DOHH2 (cell line): ENCODE results near the gene MAP3K20.
"Not testable (repeated sequence)": the region's sequence is repeated elsewhere in the genome, so short reads cannot be mapped to it uniquely, and the experiment has no call there.

Experiments used
- H3F3A ChIP-seq: fragments of 200-600 bp; sonication (generic), shearing (Covaris generic); 2 replicates; pipeline ENCODE4 v1.6.0; 2016; ENCODE audit warnings: antibody characterized with exemption, mild to moderate bottlenecking; ENCODE audit not compliant: control insufficient read depth, insufficient read depth
- H3K27ac ChIP-seq: fragments of 200-600 bp; sonication (generic); 2 replicates; pipeline ENCODE4 v1.5.1; 2014; ENCODE audit warnings: low read depth, mild to moderate bottlenecking, low read length, moderate library complexity
- H3K27me3 ChIP-seq: fragments of 200-600 bp; sonication (generic); 2 replicates; pipeline ENCODE4 v1.6.1; 2014; ENCODE audit warnings: mild to moderate bottlenecking, low read length, mixed read lengths; ENCODE audit not compliant: control insufficient read depth
- H3K36me3 ChIP-seq: fragments of 200-600 bp; sonication (generic); 2 replicates; pipeline ENCODE4 v1.6.1; 2014; ENCODE audit warnings: mild to moderate bottlenecking, low read length, moderate library complexity, mixed read lengths; ENCODE audit not compliant: control insufficient read depth
- H3K4me1 ChIP-seq: fragments of 200-600 bp; sonication (generic); 2 replicates; pipeline ENCODE4 v1.6.1; 2014; ENCODE audit warnings: mild to moderate bottlenecking, low read length, mixed read lengths; ENCODE audit not compliant: control insufficient read depth
- H3K4me2 ChIP-seq: fragments of 200-600 bp; sonication (generic); 2 replicates; pipeline ENCODE4 v1.6.0; 2014; ENCODE audit warnings: mild to moderate bottlenecking, low read length, moderate library complexity
- H3K4me3 ChIP-seq: fragments of 200-600 bp; sonication (generic); 2 replicates; pipeline ENCODE4 v1.5.1; 2014; ENCODE audit warnings: mild to moderate bottlenecking, low read length, mixed read lengths
- H3K79me2 ChIP-seq: fragments of 200-600 bp; sonication (generic); 2 replicates; pipeline ENCODE4 v1.6.1; 2014; ENCODE audit warnings: mild to moderate bottlenecking, low read length, mixed read lengths; ENCODE audit not compliant: control insufficient read depth
- H3K9me2 ChIP-seq: fragments of 200-600 bp; sonication (generic); replicated peaks from 2 replicates; pipeline ENCODE4 v1.6.1; 2014; ENCODE audit warnings: mild to moderate bottlenecking, low read length, mixed read lengths; ENCODE audit not compliant: control insufficient read depth
- H3K9me3 ChIP-seq: fragments of 200-600 bp; sonication (generic); 2 replicates; pipeline ENCODE4 v1.6.1; 2014; ENCODE audit warnings: antibody characterized with exemption, low read length, mixed read lengths; ENCODE audit not compliant: control insufficient read depth, insufficient read depth
- H4K20me1 ChIP-seq: fragments of 200-600 bp; sonication (generic); 2 replicates; pipeline ENCODE4 v1.6.0; 2014; ENCODE audit warnings: low read depth, mild to moderate bottlenecking, antibody characterized with exemption, low read length, moderate library complexity; ENCODE audit not compliant: control insufficient read depth, insufficient read depth
- CTCF ChIP-seq: fragments of 200-600 bp; sonication (generic); IDR thresholded peaks from one replicate; pipeline ENCODE4 v1.5.1; 2014; ENCODE audit warnings: antibody characterized with exemption, mild to moderate bottlenecking, low read depth, low read length; ENCODE audit not compliant: poor library complexity, severe bottlenecking
- EZH2phosphoT487 ChIP-seq: fragments of 200-600 bp; sonication (generic); IDR thresholded peaks from 2 replicates; pipeline ENCODE4 v1.6.1; 2017; ENCODE audit warnings: borderline replicate concordance, mild to moderate bottlenecking, antibody characterized with exemption, low read length, moderate library complexity, mixed read lengths

Gene MAP3K20

GRCh38 chr2:173091910-173092309 lies 16.3 kb downstream of the MAP3K20 start:
- H4K20me1 ChIP-seq: no peaks in the 10 kb centered on the region
- H3K4me1 ChIP-seq: no peaks in the 10 kb centered on the region
- peaks cover 63% of the 10 kb centered on the region for H3K36me3 ChIP-seq
- H3F3A ChIP-seq: no peaks in the 10 kb centered on the region
- no peak overlapping the region for H3K4me3 ChIP-seq
- TF ChIP-seq CTCF (no peak), EZH2phosphoT487 (no peak)
- no peak overlapping the region for H3K4me2 ChIP-seq
- H3K79me2 ChIP-seq: peaks cover 58% of the 10 kb centered on the region
- H3K27ac ChIP-seq: no peak overlapping the region
- no peaks in the 10 kb centered on the region for H3K9me3 ChIP-seq
- no peaks in the 10 kb centered on the region for H3K9me2 ChIP-seq
- H3K27me3 ChIP-seq: no peaks in the 10 kb centered on the region

GRCh38 chr2:173092844-173093402 lies 17.3 kb downstream of the MAP3K20 start:
- no peak overlapping the region for H3K27ac ChIP-seq
- H3K4me1 ChIP-seq: no peaks in the 10 kb centered on the region
- TF ChIP-seq CTCF: no peak
- TF ChIP-seq EZH2phosphoT487: no peak
- no peaks in the 10 kb centered on the region for H3K27me3 ChIP-seq
- no peaks in the 10 kb centered on the region for H4K20me1 ChIP-seq
- peaks cover 48% of the 10 kb centered on the region for H3K79me2 ChIP-seq
- peaks cover 63% of the 10 kb centered on the region for H3K36me3 ChIP-seq
- H3K9me3 ChIP-seq: no peaks in the 10 kb centered on the region
- no peak overlapping the region for H3K4me3 ChIP-seq
- no peaks in the 10 kb centered on the region for H3F3A ChIP-seq
- no peaks in the 10 kb centered on the region for H3K9me2 ChIP-seq
- no peak overlapping the region for H3K4me2 ChIP-seq

DNA sequence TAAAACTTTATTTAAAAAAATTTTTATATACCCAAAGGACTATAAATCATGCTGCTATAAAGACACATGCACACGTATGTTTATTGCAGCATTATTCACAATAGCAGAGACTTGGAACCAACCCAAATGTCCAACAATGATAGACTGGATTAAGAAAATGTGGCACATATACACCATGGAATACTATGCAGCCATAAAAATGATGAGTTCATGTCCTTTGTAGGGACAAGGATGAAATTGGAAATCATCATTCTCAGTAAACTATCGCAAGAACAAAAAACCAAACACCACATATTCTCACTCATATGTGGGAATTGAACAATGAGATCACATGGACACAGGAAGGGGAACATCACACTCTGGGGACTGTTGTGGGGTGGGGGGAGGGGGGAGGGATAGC lies 18.0 kb downstream of the MAP3K20 start:
- Histone ChIP-seq H3K79me2 (peaks cover 41% of the 10 kb centered on the region), H3K36me3 (peaks cover 62% of the 10 kb centered on the region)
- H3K4me2 ChIP-seq, H4K20me1 ChIP-seq, H3K27me3 ChIP-seq, H3F3A ChIP-seq, H3K9me3 ChIP-seq, H3K27ac ChIP-seq, H3K4me3 ChIP-seq, H3K4me1 ChIP-seq, H3K9me2 ChIP-seq: not testable (repeated sequence)

DNA sequence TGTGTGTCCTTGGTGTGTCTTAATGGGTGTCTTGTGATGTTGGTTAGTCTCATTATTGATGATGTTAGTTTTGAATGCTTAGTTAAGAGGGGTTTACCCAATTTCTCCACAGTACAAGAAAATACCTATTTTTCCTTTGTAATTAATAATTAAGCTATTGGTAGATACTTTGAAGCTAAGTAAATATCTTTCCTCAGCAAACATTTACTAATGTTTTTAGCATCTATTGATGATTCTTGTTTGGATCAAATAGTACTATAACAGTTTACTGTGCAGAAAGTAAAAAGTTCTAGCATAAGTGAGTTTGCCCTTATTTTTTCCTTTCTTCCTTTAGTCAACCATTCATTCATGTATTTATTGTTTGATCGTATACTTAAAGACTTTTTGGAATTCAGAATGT lies 19.1 kb downstream of the MAP3K20 start:
- no peak overlapping the region for H3K4me2 ChIP-seq
- H3K4me3 ChIP-seq: no peak overlapping the region
- H3K9me2 ChIP-seq: no peaks in the 10 kb centered on the region
- H3K36me3 ChIP-seq: peaks cover 60% of the 10 kb centered on the region
- no peaks in the 10 kb centered on the region for H4K20me1 ChIP-seq
- H3K4me1 ChIP-seq: no peaks in the 10 kb centered on the region
- TF ChIP-seq EZH2phosphoT487 (no peak), CTCF (no peak)
- no peaks in the 10 kb centered on the region for H3K27me3 ChIP-seq
- peaks cover 33% of the 10 kb centered on the region for H3K79me2 ChIP-seq
- no peaks in the 10 kb centered on the region for H3F3A ChIP-seq
- H3K9me3 ChIP-seq: no peaks in the 10 kb centered on the region
- no peak overlapping the region for H3K27ac ChIP-seq
